Measurements from ENCODE around the gene KBTBD7.

DNA sequence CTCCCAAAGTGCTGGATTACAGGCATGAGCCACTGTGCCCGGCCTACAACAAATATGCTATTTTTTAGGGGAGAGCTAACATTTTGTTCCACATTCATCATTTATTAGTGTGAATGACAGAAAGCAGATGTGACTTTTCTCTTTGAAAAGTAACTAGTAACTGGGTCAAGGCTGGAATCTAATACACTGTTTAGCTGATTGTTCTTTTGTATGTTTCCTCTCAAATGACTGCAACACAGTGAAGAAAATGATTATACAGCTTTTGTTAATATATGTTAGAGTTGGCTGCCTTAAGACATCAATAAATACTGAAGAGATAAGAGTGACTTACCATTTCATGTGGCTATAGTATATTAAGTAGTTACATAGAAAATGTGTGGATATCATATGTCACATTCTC lies 42.0 kb upstream of the KBTBD7 start:
- TF ChIP-seq, protein P1, sequence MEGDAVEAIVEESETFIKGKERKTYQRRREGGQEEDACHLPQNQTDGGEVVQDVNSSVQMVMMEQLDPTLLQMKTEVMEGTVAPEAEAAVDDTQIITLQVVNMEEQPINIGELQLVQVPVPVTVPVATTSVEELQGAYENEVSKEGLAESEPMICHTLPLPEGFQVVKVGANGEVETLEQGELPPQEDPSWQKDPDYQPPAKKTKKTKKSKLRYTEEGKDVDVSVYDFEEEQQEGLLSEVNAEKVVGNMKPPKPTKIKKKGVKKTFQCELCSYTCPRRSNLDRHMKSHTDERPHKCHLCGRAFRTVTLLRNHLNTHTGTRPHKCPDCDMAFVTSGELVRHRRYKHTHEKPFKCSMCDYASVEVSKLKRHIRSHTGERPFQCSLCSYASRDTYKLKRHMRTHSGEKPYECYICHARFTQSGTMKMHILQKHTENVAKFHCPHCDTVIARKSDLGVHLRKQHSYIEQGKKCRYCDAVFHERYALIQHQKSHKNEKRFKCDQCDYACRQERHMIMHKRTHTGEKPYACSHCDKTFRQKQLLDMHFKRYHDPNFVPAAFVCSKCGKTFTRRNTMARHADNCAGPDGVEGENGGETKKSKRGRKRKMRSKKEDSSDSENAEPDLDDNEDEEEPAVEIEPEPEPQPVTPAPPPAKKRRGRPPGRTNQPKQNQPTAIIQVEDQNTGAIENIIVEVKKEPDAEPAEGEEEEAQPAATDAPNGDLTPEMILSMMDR (IDR thresholded peaks at IDR 0.05 in 8 of 11, conservative IDR thresholded peaks at IDR 0.05 in 3 of 11) = no peak
- TF ChIP-seq POLR2A (IDR thresholded peaks at IDR 0.05) = no peak
- no peak for TF ChIP-seq POLR2AphosphoS5 (IDR thresholded peaks at IDR 0.05)

Measured in spleen (tissue), 7 donors.